Epithelial cell of proximal tubule (primary cell): Measurements from ENCODE around the gene PAX3. TPM values are rescaled to one million over a fixed set of nuclear protein-coding genes. Genes with fewer than 3 reads are reported as not detected.
A peak's percentile ranks its signal among the peaks of the same experiment; 100 is the strongest.

Experiments
- DNase-seq: peaks from one replicate; pipeline ENCODE4 v3.0.0-alpha.2; 2011; ENCODE audit warnings: low read depth
- H3K4me3 ChIP-seq: 2 replicates; pipeline ENCODE4 v1.5.1; 2011; ENCODE audit warnings: low read depth, mild to moderate bottlenecking, low read length
- CTCF ChIP-seq: conservative IDR thresholded peaks from 2 replicates; pipeline ENCODE4 v1.5.1; 2012; ENCODE audit warnings: low read depth, mild to moderate bottlenecking, low read length
- total RNA-seq: library from RNA; depleted of rRNA; stranded (reverse); fragments of >200 nt; gene quantifications from 2 replicates; pipeline ENCODE4 v1.2.3, GENCODE V29; 2015

PAX3 gene
- total RNA-seq, 1 donor from 2014 or later = not detected

- DNase-seq = no peak
- no peak overlapping the region for H3K4me3 ChIP-seq
- no peak for TF ChIP-seq CTCF
Measured at GRCh38 chr2:222309766-222310165, 11.0 kb upstream of the PAX3 start.

- no peak for DNase-seq
- no peak overlapping the region for H3K4me3 ChIP-seq
- TF ChIP-seq CTCF = no peak
Measured at GRCh38 chr2:222309361-222309760, 10.6 kb upstream of the PAX3 start.

- DNase-seq = no peak
- H3K4me3 ChIP-seq = no peak overlapping the region
- TF ChIP-seq CTCF = no peak
Measured at GRCh38 chr2:222307978-222308730, 9.4 kb upstream of the PAX3 start.

GRCh38 chr2:222307143-222307756, 8.5 kb upstream of the PAX3 start:
- no peak for TF ChIP-seq CTCF
- DNase-seq = no peak
- no peak overlapping the region for H3K4me3 ChIP-seq

- H3K4me3 ChIP-seq = peak overlapping the region; percentile 44
- TF ChIP-seq CTCF = no peak
- DNase-seq = no peak
Measured at GRCh38 chr2:222306393-222307142, 7.8 kb upstream of the PAX3 start.

- peak overlapping the region; percentile 44 for H3K4me3 ChIP-seq
- no peak for DNase-seq
- no peak for TF ChIP-seq CTCF
Measured at GRCh38 chr2:222305516-222306392, 7.0 kb upstream of the PAX3 start.
